HG02798 (cell line): ENCODE measurements around the gene SLC9A6.

Experiments
- ATAC-seq: cut with Tn5 transposase; IDR thresholded peaks from one replicate; pipeline ENCODE4 v1.9.1; 2021; ENCODE audit warnings: mild to moderate bottlenecking; ENCODE audit not compliant: unreplicated experiment, poor library complexity

The SLC9A6 gene

DNA sequence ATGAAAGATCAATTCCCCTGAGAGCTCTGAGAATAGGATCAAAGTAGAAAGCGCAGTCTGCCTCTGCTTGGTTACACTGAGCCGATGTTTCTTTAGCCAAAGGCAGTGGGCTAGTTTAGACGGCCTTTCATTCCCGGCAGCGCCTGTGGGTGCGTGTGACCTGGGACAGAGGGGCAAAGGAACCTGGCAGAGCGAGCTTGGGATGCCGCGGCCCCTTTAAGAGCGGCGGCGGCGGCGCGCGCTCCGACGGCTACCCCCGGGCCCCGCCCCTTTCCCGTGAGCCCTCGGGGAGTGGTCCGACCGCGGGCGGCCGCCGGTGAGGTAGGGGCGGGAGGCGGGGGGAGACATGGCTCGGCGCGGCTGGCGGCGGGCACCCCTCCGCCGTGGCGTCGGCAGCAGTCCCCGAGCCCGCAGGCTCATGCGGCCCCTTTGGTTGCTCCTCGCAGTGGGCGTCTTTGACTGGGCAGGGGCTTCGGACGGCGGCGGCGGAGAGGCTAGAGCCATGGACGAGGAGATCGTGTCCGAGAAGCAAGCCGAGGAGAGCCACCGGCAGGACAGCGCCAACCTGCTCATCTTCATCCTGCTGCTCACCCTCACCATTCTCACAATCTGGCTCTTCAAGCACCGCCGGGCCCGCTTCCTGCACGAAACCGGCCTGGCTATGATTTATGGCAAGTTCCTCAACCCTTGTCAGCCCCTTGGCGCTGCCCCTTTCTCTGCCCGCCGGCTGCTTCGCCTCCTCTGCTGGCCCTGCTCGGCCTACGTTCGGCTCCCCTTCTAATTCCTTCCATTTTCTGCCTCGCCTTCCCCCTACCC is at the start of gene SLC9A6:
SLC9A6 (plus strand) TSS at position 279 of the 816 bp plus-strand sequence; CDS start at position 503, 224 bp downstream.
- ATAC-seq = peak; percentile 98

DNA sequence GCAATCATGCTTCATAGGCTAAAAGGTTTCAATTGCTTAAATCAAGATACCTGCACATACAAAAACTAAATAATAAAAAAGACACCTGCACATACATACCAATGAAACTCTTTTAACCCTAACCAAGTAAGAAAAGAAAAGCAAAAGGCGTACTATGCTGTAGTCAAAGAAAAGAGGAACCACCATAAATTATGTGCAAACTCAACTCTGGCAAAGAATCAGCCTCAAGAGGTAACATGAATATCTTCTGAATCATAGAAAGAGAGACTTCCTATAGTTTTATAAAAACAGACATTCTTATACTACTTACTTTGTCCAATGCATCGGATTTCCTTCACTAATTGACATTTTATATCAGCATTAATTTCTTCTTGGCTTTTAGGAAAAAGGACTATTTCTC is 40.7 kb upstream of the SLC9A6 start:
- ATAC-seq = no peak

DNA sequence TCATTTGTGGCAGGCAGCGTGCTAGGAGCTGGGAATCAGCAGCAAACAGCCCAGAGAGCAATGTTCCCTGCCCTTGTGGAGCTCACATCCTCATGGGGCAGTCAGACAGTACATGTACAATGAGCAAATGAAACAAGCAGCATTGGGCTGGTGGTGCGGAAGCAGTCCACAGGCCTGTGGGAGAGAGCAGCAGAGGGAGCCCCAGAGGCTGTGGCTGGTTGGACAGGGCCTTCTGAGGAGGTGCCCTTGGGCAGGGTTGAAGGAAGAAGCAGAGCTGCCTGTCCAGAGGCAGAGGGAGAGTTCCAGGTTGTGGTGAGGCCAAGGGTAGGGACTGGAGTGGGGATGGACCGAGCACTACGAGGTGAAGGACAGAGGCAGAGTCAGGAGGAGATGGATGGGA is 33.9 kb upstream of the SLC9A6 start:
- no peak for ATAC-seq

DNA sequence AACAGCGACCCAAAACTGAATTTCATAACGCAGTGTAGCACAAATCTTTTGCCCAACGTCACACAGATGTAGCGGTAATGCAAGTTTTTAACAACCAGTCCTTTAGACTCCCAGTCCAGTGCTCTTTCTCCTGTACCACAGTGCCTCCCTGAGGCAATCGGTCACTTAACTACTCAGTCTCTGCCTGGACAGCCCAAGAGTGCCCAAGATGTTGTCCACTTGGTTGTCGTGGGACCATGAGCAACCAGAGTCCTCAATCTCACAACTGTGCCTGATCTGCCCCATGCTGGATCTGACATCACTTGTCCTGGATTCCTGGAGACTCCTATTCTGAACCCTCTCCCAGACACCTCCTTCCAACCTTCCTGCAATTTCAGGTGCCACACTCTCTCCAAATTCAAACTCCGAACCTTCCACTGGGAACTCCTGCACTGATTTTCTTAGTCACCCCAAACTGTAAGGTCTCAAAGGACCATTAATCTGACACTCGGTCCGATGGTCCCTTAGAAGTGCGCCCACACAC is 12.1 kb upstream of the SLC9A6 start:
- peak; percentile 24 for ATAC-seq

DNA sequence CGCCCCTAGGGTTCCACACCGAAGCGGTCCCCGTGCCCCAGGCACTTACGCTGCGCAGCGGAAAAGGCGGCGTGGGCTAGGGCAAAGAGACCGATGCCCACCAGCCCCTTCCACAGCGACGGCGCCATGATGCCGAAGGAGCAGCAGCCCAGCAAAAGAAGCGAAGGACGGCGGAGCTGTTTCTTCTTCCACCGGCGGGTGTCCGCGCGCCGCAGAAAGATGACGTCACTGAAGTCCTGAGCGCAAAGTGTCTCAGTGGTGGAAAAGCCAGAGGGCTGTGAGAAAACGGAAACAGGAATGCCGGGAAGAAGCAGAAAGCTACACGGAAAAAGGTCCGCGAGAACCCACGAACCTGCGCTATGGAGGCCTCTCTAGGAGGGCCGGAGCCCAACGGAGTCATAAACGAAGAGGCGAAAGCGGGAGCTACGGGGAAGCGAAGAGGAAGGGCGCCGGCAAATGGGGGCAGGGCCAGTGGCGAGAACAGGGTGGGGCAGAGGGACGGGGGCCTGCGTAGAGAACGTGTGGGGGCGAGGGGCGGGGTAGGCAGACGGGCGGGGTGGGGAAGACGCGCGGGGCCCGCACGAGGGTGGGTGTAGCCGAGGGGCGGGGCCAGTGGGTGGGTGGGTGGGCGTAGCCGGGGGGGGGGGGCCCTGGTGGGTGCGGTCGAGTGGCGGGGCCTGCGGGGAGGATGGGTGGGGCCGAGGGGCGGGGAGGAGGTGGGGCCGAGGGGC is 11.5 kb upstream of the SLC9A6 start, which contains the start of gene MMGT1:
MMGT1 (minus strand) TSS at position 441 of the 731 bp plus-strand sequence; CDS start at position 128, 313 bp downstream.
- ATAC-seq = peak; percentile 91

DNA sequence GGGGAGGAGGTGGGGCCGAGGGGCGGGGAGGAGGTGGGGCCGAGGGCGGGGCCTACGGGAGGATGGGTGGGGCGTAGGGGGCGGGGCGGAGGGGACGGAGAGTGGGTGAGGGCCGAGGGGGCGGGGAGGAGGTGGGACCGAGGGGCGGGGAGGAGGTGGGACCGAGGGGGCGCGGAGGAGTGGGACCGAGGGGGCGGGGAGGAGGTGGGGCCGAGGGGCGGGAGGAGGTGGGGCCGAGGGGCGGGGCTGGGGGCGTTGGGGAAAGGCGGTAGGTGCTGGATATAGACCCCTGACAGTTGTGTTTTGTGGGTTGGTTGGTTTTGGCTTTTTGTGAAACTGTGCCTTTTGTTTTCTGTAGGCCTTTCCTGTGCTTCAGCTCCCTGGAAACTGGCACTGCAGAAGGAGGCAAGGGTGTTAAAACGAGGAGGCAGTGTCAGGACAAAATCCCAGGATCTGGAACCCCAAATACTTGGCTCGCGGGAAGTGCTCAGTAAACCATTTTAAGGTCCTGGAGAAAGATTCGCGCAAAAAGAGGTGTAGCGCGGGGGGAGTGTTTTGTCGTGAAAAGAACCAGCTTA is 10.9 kb upstream of the SLC9A6 start:
- no peak for ATAC-seq

DNA sequence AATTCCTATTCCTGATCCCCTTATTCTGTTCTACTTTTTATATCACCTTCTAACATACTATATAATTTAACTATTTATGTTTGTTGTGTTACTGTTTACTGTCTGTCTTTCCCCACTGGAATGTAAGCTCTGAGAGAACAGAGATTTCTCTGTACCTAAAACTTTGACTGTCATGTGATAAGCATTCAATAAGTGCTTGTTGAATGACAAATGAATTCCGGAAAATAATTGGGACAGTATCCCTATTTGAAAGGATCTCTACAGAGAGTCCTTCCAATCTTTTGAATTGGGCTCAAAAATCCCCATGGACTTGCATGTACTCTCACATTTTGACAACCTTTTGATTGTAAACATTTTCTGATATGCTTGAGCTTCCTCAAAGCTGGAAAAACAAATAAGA is 9.8 kb upstream of the SLC9A6 start:
- no peak for ATAC-seq

DNA sequence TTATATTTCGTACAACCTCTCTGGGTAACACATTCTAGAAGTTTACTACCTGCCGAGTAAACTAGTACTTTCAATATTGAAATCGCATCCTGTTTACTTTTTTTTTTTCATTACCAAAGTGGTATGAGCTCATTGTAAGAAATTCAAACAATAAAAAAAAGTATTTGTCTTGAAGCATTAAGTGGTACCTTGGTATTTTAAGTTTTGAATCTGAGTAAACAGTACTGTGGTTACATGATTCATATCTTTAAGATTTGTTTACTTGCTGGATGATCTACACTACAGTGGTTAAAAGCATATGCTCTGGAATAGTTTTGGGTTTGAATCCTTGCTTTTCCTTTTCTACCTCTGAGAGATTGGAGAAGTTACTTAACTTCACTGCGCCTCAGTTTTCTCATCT is 7.6 kb upstream of the SLC9A6 start:
- no peak for ATAC-seq

DNA sequence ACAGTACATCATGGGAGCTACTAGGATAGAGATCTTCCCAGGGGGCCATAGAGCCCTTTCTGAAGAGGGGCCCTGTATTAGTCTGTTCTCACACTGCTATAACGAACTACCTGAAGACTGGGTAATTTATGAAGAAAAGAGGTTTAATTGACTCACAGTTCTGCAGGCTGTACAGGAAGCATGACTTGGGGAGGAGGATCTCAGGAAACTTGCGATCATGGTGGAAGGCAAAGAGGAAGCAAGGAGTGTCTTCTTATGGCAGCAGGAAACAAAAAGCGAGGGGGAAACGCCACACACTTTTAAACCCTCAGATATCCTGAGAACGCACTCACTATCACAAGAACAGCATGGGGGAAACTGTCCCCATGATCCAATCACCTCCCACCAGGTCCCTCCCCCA is 4.2 kb upstream of the SLC9A6 start:
- ATAC-seq = no peak

DNA sequence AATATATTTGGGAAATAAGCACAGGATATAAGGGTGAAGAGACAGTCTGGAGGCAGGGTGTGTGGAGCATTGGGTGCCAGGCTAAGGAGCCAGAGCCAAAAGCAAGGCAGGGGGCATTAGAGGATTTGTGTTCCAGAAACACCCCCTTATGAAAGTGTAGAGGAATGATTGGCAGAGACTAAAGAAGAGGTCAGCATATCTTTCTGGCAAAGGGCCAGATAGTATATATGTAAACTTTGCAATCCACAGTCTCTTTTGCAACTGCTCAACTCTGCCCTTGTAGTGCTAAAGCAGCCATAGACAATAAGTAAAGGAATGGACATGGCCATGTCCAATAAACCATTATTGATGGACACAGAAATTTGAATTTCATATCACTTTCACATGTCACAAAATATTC is 3.6 kb upstream of the SLC9A6 start:
- no peak for ATAC-seq

DNA sequence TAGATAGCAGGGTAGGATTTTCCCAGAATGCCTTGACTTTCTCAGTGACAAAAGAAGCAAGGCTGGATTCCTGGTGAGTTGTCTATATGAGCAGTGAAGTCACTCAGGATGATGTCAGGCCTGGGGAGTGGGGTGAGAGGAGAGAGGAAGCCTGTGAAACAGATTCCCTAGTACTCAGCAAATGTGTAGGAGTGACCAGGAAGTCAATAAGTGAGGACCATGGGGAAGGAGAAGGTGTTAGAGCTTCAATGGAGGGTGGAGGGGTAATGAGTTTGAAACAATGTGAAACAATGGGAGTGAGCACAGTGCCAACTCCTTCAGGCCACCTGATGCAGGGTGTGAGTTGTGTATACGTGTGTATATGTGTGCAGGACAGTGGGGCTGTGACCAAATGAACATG is 2.4 kb upstream of the SLC9A6 start:
- ATAC-seq = no peak

DNA sequence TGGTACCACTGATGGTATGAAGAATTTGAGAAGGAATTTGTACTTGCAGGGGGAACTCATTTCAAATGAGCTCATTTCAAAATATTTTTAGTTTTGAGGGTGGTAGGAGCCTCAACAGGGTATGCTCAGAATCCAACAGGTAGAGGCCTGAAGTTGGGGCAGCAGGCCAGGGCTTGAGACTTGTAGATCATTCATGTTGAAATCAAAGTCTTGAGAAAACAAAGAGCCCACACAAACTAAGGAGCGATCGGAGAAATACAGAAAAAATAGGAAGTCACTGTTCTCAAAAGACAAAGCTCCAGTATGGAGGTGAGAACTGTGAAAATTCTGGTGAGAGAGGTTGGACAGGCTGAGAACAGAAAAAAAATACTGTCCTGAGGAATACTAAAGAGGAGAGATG is 979 bp upstream of the SLC9A6 start:
- ATAC-seq = no peak

DNA sequence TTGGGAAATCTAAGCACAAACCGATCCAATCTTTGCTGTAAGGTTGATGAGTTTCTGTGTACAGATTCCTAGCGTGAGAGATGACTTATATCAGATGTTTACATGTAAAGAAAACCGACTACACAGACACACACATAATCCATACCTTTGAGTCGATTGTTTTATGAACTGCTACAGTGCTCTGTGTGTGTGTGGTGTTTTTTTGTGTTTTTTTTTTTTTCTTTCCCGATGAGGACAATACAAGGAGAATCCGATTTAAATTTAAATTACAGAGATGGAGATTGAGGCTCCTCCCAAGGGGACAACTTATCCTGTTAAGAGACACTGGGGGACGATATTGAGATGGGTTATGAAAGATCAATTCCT is 461 bp upstream of the SLC9A6 start:
- ATAC-seq = no peak

DNA sequence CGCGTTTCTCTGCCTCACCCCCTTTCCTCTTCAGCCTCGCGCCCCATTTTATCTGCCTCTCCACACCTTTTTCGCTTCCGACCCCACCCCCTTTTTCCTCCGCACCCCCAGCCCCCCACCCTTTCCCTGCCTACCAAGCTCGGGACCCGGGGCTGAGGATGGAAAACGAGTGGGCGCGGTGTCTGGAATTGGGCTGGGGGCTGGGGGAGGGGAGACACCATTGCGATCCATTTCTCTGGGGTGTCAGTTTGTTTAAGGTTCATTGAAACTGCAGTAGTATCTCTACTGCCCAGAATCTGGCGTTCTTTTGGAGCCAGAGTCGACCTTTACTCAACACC is 707 bp downstream of the SLC9A6 start:
- ATAC-seq = no peak

DNA sequence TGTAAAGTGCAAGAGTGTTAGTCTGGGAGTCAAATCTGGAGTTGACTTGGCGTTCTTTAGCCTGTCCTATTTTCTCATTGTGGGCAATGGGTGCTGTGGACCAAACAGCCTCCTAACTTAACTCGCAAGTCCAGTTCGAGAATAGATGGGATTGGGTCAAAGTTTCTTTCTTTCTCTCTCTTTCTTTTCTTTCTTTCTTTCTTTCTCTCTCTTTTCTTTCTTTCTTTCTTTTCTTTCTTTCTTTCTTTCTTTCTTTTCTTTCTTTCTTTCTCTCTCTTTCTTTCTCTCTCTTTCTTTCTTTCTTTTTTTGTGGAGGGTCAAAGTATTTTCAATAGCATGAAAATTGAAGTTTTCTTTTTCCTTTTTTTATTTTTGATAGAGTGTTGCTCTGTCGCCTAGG is 3.0 kb downstream of the SLC9A6 start:
- ATAC-seq = no peak

DNA sequence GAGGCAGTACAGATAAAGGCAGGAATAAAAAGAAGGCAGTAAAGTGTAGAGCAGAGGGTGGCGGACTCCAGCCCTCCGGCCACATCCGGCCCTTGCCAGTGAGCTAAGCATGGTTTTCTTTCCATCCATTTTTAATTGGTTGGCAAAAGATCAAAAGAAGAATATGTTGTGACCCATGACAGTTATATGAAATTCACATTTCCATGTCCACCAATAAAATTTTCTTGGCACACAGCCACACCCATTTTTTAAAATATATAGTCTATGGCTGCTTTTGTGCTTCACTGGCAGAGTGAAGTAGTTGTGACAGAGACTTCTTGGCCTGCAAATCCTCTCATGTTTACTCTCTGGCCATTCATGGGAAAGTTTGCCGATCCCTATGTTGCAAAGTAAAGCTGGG is 29.8 kb downstream of the SLC9A6 start:
- no peak for ATAC-seq

DNA sequence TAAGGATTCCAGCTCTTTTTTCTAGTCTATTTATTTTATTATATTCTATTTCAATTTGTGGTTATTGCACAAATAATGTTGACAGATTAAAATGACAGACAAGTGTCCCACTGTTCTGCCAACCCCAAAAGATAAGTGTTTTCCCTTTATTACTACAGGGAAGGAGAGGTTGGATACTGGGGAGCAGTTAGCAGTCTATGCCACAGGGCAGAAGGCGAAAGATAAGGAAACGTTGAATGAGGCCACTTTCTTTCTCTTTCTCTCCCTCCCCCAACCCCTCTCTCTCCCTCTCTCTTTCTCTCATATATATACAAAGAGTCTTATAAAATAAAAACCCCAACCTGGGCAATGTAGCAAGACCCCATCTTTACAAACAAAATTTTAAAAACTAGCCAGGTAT is 31.6 kb downstream of the SLC9A6 start:
- no peak for ATAC-seq

DNA sequence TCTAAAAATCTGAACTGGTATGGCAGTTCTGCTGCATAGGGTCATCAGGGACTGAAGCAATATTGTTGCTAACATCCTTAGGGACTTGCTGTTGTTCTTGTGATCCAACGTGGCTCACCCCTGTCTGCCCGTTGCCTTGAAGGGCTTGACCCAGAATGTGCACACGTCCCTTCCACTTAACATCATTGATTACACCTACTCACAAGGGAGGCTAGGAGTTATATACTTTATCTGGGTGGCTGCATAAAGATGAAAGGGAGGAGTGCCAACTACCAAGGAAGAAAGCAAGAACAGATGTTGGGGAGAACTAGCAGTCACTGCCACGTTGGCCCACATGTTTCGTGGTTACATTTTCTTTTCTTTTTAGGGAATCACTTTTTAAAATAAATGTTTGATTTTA is 34.0 kb downstream of the SLC9A6 start:
- no peak for ATAC-seq

DNA sequence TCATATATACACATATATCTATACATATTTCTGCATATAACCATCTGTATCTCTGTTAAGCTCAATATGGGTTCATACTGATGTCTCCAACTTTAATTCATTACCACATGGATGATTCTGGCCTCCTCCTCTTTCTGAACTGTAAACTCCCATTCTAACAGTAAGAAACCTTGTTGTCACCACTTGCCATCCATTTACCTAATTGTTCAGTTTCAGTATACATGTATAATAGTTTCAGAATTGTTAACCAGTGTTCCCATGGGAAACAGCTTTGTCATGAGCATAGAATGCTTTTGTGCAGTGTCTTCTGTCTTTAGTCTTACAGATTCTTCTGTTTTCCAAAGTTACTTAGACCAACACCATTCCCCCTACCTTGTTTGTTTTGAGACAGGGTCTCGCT is 35.9 kb downstream of the SLC9A6 start:
- ATAC-seq = peak; percentile 75

DNA sequence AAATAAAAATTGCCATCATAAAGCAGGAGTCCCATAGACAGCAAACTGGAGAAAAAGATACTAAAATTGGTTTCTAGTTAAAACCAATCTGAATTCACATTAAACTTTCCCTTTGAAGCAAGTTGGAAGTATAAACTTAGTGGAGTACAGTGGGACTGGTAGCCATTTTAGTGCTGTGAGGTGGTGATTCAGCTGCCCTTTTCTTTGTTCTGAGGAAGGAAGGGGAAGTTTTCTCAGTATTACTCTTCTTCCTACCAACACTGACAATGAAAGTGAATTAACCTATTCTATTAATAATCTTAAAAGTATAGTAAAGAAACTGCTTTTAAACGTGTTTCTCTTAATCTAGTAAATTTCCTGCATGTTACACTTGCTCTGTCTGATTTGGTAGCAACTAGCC is 36.7 kb downstream of the SLC9A6 start:
- no peak for ATAC-seq

DNA sequence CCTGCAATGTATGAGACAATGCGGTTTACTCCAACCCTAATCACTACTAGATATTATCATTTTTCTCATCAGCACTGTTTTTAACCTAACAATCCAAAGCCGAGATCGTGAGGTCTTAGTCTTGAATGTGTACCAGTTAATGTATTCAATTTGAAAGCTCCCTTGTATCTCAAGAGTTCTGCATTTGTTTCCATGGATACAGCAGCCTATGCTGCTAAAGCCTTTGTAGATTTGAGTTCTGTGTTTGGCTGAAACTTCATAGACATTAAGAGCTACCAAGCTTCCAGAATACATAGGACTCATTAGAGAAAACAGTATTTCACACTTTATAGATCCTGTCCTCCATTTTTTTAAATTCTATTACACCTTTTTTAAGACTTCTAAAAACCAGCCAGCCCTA is 39.9 kb downstream of the SLC9A6 start:
- ATAC-seq = no peak
